ENCODE data around the gene TIGD2. TPM values are rescaled to one million over a fixed set of nuclear protein-coding genes. Genes with fewer than 3 reads are reported as not detected.
"Not testable (repeated sequence)": the region's sequence is repeated elsewhere in the genome, so short reads cannot be mapped to it uniquely, and the experiment has no call there.

Gene TIGD2
- total RNA-seq, 3 donors from 2014 or later: 2.6 to 5.3 (median 4.8) TPM

- Histone ChIP-seq H3K4me3 (no peak overlapping the region), H3K9me3 (no peaks in the 10 kb centered on the region), H3K4me1 (ENCODE audit: low read depth) (no peaks in the 10 kb centered on the region), H3K36me3 (ENCODE audit: low read depth) (no peaks in the 10 kb centered on the region)
- DNase-seq: no peak
- TF ChIP-seq CTCF (IDR thresholded peaks at IDR 0.05): no peak
- no peak for ATAC-seq
- intact Hi-C loops (cut with DNase I, micrococcal nuclease): no loop called here
Measured at GRCh38 chr4:89140168-89140759, 28.9 kb downstream of the TIGD2 start.

GRCh38 chr4:89142691-89143669 lies 31.6 kb downstream of the TIGD2 start:
- H3K9me3 ChIP-seq: no peaks in the 10 kb centered on the region
- H3K4me1 ChIP-seq (ENCODE audit: low read depth): no peaks in the 10 kb centered on the region
- H3K4me3 ChIP-seq: no peak overlapping the region
- no peak for DNase-seq
- no peak for TF ChIP-seq CTCF (IDR thresholded peaks at IDR 0.05)
- H3K36me3 ChIP-seq (ENCODE audit: low read depth): no peaks in the 10 kb centered on the region
- ATAC-seq: no peak
- intact Hi-C loops (cut with DNase I, micrococcal nuclease): no loop called here

GRCh38 chr4:89144652-89145051 lies 33.3 kb downstream of the TIGD2 start:
- intact Hi-C loops (cut with DNase I, micrococcal nuclease); ATAC-seq; H3K4me1 ChIP-seq (ENCODE audit: low read depth); H3K9me3 ChIP-seq; H3K36me3 ChIP-seq (ENCODE audit: low read depth); H3K4me3 ChIP-seq; DNase-seq: not testable (repeated sequence)

- no peaks in the 10 kb centered on the region for H3K9me3 ChIP-seq
- no peak for DNase-seq
- ATAC-seq: no peak
- no peak for TF ChIP-seq CTCF (IDR thresholded peaks at IDR 0.05)
- H3K4me1 ChIP-seq (ENCODE audit: low read depth): no peaks in the 10 kb centered on the region
- no peaks in the 10 kb centered on the region for H3K36me3 ChIP-seq (ENCODE audit: low read depth)
- H3K4me3 ChIP-seq: no peak overlapping the region
- intact Hi-C loops (cut with DNase I, micrococcal nuclease): no loop called here
Measured at GRCh38 chr4:89146196-89146595, 34.9 kb downstream of the TIGD2 start.

GRCh38 chr4:89152972-89153371 lies 41.6 kb downstream of the TIGD2 start:
- DNase-seq: no peak
- intact Hi-C loops (cut with DNase I, micrococcal nuclease): no loop called here
- TF ChIP-seq CTCF (IDR thresholded peaks at IDR 0.05): no peak

More at GRCh38 chr4:89152972-89153371, 41.6 kb downstream of the TIGD2 start:
- H3K36me3 ChIP-seq (ENCODE audit: low read depth): no peaks in the 10 kb centered on the region
- H3K9me3 ChIP-seq: no peaks in the 10 kb centered on the region
- no peak for ATAC-seq
- H3K4me1 ChIP-seq (ENCODE audit: low read depth): no peaks in the 10 kb centered on the region
- H3K4me3 ChIP-seq: no peak overlapping the region

All from mucosa of descending colon (tissue), 3 donors.